GM12873 (cell line): ENCODE data around the gene CC2D1A.

ENCODE experiments used
- CTCF ChIP-seq: IDR thresholded peaks from 2 replicates; pipeline ENCODE4 v1.5.1; 2012; ENCODE audit warnings: low read depth, mild to moderate bottlenecking, moderate library complexity, low read length, control low read depth; ENCODE audit not compliant: insufficient read depth; ENCODE audit errors: missing control alignments

The CC2D1A gene

DNA sequence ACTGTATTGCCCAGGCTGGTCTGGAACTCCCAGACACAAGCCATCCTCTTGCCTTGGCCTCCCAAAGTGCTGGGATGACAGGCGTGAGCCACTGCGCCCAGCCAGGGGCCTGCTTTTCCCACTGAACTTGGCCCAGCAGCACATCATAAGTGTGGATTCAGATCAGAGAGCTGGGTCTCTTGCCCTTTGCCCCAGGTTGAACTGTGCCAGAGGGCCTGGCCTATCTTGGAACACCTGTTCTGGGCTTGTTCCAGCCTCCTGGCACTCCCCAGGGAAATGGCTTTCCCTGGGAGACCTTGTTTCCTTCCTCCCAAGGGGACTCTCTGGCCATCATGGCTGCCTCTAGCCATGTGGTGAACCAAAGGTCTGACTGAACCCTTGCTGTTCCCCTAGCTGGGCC is 3.4 kb downstream of the CC2D1A start:
- TF ChIP-seq CTCF, result no peak

- no peak for TF ChIP-seq CTCF
Observed at GRCh38 chr19:13913352-13913751, 7.4 kb downstream of the CC2D1A start.

DNA sequence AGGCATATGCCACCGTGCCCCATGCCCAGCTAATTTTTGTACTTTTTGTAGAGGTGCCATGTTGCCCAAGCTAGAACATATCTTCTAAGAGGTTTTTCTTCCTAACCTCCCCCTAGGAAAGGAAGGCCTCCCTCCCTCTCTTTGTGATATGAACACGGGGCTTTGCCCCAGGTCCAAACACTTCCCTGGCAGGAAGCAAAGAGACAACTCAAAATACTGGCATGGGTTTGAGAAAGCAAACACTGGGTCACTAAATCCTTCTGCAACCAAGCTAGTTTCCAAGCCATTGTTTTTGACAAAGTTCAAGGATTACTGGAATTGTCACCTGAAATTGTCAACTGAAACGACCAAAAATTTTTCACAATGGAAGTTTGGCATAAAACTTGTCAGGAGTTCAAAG is 8.8 kb downstream of the CC2D1A start:
- no peak for TF ChIP-seq CTCF

DNA sequence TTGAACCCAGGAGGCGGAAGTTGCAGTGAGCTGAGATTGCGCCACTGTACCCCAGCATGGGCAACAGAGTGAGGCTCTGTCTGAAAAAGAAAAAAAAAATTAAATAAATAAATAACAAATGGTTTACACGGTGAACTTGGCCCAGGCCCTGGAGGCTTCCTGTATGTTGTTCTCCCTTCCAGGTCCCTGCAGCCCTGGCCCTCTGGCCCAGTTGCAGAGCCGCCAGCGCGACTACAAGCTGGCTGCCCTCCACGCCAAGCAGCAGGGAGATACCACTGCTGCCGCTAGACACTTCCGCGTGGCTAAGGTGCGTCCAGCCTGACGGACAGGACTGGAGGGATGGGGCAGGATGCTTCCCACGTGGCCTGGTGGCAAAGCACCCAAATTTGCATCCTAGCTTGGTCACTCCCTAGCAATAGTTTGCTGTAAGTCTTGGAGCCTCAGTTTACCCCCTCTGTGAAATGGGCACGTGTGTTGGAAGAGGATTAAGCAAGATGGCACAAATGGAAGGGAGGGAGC is 11.9 kb downstream of the CC2D1A start:
- no peak for TF ChIP-seq CTCF

GRCh38 chr19:13918726-13919411 is 12.9 kb downstream of the CC2D1A start:
- TF ChIP-seq CTCF, result no peak

DNA sequence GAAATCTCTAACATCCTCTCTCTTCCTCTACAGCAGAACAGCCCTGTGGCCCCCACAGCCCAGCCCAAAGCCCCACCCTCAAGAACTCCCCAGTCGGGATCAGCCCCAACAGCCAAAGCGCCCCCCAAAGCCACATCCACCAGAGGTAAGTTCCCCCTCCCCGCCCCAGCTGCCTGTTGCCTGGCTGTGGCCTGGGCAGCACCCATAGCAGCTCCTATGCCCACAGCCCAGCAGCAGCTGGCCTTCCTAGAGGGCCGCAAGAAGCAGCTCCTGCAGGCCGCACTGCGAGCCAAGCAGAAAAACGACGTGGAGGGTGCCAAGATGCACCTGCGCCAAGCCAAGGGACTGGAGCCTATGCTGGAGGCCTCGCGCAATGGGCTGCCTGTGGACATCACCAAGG is 14.5 kb downstream of the CC2D1A start:
- TF ChIP-seq CTCF, result no peak

- TF ChIP-seq CTCF, result no peak
Observed at GRCh38 chr19:13920940-13921747, 15.1 kb downstream of the CC2D1A start.
